ENCODE measurements around the gene NUTF2.

DNA sequence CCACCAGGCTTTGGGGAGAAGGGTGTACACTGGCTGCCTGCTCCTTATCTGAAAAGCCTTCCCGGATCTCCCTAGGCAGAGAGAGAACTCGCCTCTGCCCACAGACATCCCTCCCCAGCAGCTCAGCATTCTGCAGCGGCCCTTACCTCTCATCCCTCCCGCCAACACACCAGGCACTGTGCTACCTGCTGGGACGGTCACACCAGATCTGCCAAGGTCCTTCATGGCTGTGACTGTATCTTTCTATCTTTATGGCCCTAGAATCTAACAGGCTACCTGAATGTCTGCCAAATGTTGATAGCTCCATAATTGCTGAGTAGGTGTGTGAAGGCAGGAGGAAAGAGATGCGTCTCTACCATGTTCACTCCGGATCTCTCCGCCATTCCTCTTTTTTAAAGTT is 32.2 kb upstream of the NUTF2 start:
- no peak for TF ChIP-seq POLR2A (IDR thresholded peaks at IDR 0.05)
- TF ChIP-seq, protein P1, sequence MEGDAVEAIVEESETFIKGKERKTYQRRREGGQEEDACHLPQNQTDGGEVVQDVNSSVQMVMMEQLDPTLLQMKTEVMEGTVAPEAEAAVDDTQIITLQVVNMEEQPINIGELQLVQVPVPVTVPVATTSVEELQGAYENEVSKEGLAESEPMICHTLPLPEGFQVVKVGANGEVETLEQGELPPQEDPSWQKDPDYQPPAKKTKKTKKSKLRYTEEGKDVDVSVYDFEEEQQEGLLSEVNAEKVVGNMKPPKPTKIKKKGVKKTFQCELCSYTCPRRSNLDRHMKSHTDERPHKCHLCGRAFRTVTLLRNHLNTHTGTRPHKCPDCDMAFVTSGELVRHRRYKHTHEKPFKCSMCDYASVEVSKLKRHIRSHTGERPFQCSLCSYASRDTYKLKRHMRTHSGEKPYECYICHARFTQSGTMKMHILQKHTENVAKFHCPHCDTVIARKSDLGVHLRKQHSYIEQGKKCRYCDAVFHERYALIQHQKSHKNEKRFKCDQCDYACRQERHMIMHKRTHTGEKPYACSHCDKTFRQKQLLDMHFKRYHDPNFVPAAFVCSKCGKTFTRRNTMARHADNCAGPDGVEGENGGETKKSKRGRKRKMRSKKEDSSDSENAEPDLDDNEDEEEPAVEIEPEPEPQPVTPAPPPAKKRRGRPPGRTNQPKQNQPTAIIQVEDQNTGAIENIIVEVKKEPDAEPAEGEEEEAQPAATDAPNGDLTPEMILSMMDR (IDR thresholded peaks at IDR 0.05): no peak

Measured in lower leg skin (tissue), 3 donors.